SH-SY5Y (cell line): Measurements from ENCODE around the gene EXOSC5.

Experiments
- GATA2 ChIP-seq: IDR thresholded peaks from 2 replicates; pipeline ENCODE4 v1.6.1; 2011; ENCODE audit warnings: mild to moderate bottlenecking, low read depth, low read length
- GATA3 ChIP-seq: IDR thresholded peaks from 2 replicates; pipeline ENCODE4 v1.6.1; 2011; ENCODE audit warnings: low read depth, mild to moderate bottlenecking, low read length, moderate library complexity

EXOSC5 gene

GRCh38 chr19:41431426-41432386, 34.5 kb upstream of the EXOSC5 start:
- TF ChIP-seq GATA3 (no peak), GATA2 (no peak)

- TF ChIP-seq GATA3 (no peak), GATA2 (no peak)
Measured at GRCh38 chr19:41430922-41431321, 33.8 kb upstream of the EXOSC5 start.

DNA sequence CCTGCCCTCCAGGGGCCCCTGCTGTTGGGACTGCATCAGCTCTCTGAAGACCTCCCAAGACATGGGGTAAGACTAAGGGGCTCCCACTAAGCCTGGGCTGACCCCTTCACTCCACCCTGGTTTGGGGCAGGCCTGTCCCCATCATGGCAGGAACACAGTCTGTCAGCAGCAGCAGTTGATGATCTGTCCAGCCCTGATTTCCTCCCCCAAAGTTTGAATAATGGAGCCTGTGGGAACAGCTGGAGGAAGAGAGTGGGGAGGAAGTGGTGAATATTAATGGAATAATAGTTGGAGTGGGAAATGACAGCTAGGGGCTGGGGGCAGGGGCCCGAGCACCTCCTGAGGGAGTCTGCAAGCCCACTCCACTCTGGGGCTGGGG, 31.3 kb upstream of the EXOSC5 start:
- TF ChIP-seq GATA3: no peak
- TF ChIP-seq GATA2: no peak

- TF ChIP-seq GATA2 (peak; percentile 86), GATA3 (no peak)
Measured at GRCh38 chr19:41427647-41428480, 30.7 kb upstream of the EXOSC5 start.

- TF ChIP-seq GATA2 (no peak), GATA3 (no peak)
Measured at GRCh38 chr19:41426952-41427646, 29.9 kb upstream of the EXOSC5 start, which contains the start of gene B3GNT8. Gene B3GNT8, minus strand, starts transcription at chr19:41427374. Its CDS starts 596 bp downstream, at chr19:41426778.

DNA sequence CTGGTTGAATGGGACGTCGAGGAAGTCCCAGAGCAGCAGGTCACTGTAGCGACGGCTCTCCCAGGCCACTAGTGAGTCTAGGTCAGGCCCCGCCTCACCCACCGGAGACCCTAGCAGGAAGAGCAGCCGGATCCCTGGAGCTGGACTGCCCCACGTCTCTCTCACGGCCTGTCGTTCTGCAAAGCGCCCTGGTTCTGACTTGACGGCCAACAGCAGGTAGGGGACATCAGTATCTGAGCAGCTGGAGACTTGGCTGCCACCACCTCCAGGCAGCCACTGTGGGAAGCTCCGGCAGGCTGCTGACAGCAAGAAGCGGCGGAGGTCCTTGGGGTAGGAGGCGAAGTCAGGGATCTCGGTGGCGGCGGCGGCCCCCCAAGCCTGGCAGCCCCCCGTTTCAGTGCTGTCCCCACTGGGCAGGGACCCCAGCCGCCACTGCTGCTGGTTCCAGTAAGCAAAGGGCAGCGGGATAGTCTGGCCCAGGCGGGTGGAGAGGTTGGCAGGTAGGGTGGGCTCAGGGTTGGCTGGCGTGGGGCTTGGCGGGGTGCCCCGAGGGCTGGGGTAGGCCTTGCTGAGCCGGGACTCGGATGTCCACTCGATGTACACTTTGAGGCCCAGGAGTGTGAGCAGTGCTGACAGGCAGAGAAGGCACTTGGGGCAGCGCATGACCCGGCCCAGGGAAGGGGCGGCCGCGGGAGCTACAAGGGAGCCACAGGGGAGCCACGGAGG, 29.1 kb upstream of the EXOSC5 start:
- TF ChIP-seq GATA3 (no peak), GATA2 (no peak)

DNA sequence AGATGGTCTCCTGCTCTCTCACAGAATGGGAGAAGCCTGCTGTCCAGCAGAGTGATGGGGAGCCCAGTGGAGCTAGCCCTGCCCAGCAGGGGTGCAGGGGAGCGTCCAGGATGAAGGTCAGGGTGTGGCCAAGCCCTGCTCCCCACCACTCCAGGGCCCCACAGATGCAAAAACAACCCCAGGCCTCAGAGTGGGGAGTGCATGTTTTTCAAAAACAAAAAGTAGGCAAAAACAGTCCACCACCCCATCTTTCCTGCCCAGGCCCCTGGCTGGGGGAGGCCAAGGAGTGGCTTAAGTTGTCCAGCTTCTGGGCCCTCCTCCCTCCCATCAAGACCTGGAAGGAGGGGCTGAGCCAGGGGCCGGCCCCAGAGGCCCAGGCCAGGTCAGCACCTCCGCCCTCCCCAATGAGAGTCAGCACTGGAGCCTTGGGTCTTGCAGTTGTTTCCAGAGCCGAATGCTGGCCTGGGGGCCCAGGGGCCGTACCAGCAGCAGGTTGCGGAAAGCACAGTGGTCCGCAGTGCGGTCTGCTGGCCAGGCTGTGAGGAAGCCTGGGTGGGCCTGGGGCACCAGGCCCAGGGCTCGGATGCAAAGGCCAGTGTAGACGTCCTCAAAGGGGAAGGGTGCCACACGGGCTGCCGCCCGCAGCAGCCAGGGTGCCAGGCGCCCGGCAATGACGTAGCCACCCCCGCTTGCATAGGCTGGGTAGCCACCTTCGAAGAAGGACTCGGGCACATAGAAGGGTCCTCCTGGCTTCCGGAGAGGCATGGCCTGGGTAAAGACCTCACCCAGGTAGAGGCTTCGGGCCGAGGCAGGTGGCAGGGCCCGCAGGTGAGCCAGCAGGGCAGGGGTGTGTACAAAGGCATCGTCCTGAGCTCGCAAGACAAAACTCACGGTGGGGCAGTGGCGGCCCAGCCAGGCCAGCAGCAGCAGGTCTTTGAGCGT, 28.3 kb upstream of the EXOSC5 start:
- TF ChIP-seq GATA3 (no peak), GATA2 (no peak)

GRCh38 chr19:41424335-41425173, 27.4 kb upstream of the EXOSC5 start:
- no peak for TF ChIP-seq GATA2
- no peak for TF ChIP-seq GATA3

DNA sequence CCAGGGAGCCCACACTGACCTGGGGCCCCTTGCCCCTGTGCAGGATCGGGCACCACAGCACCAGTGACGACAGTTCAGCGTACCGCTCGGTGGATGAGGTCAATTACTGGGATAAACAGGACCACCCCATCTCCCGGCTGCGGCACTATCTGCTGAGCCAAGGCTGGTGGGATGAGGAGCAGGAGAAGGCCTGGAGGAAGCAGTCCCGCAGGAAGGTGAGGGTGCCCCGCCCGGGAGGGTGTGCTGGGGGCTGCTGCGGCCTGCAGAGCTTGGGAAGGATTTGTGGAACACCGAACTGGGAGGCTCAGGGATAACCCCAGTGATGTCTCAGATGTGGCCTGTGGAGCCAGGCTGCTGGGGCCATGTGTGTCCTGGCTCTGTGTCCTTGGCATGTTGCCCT, 25.8 kb upstream of the EXOSC5 start:
- TF ChIP-seq GATA3 (no peak), GATA2 (no peak)

DNA sequence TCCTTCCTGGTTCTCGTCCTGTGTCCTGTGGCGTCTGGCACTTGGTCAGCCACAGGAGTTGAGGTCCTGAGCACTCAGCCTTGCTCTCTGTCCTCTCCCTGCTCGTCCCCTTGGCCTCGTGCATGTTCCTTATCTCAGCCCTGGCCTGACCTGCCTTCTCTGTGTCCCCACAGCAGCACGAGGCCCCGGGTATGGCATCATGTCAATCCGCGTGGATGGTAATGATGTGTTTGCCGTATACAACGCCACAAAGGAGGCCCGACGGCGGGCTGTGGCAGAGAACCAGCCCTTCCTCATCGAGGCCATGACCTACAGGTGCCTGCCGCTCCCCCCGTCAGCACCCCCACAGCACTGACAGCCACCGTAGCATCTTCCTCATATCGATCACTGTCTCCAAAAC, 25.3 kb upstream of the EXOSC5 start:
- no peak for TF ChIP-seq GATA3
- no peak for TF ChIP-seq GATA2

DNA sequence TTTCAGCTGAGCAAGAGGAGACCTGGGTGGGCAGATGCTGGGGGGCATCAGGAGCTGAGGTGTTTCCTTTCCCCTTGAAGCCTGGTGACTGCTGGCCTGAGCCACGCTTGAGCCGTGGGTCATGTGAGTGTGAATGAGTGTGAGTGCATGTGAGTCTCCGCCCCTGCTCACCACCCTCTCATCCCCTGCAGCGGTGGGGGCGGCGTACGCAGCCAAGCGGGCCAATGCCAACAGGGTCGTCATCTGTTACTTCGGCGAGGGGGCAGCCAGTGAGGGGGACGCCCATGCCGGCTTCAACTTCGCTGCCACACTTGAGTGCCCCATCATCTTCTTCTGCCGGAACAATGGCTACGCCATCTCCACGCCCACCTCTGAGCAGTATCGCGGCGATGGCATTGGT, 24.8 kb upstream of the EXOSC5 start:
- TF ChIP-seq GATA2: no peak
- TF ChIP-seq GATA3: no peak
